ENCODE measurements around the gene ATXN7L1. TPM values are rescaled to one million over a fixed set of nuclear protein-coding genes. Genes with fewer than 3 reads are reported as not detected.

ATXN7L1 gene, protein sequence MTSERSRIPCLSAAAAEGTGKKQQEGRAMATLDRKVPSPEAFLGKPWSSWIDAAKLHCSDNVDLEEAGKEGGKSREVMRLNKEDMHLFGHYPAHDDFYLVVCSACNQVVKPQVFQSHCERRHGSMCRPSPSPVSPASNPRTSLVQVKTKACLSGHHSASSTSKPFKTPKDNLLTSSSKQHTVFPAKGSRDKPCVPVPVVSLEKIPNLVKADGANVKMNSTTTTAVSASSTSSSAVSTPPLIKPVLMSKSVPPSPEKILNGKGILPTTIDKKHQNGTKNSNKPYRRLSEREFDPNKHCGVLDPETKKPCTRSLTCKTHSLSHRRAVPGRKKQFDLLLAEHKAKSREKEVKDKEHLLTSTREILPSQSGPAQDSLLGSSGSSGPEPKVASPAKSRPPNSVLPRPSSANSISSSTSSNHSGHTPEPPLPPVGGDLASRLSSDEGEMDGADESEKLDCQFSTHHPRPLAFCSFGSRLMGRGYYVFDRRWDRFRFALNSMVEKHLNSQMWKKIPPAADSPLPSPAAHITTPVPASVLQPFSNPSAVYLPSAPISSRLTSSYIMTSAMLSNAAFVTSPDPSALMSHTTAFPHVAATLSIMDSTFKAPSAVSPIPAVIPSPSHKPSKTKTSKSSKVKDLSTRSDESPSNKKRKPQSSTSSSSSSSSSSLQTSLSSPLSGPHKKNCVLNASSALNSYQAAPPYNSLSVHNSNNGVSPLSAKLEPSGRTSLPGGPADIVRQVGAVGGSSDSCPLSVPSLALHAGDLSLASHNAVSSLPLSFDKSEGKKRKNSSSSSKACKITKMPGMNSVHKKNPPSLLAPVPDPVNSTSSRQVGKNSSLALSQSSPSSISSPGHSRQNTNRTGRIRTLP
- polyA plus RNA-seq (ENCODE audit: insufficient read length) = 6.9 TPM

DNA sequence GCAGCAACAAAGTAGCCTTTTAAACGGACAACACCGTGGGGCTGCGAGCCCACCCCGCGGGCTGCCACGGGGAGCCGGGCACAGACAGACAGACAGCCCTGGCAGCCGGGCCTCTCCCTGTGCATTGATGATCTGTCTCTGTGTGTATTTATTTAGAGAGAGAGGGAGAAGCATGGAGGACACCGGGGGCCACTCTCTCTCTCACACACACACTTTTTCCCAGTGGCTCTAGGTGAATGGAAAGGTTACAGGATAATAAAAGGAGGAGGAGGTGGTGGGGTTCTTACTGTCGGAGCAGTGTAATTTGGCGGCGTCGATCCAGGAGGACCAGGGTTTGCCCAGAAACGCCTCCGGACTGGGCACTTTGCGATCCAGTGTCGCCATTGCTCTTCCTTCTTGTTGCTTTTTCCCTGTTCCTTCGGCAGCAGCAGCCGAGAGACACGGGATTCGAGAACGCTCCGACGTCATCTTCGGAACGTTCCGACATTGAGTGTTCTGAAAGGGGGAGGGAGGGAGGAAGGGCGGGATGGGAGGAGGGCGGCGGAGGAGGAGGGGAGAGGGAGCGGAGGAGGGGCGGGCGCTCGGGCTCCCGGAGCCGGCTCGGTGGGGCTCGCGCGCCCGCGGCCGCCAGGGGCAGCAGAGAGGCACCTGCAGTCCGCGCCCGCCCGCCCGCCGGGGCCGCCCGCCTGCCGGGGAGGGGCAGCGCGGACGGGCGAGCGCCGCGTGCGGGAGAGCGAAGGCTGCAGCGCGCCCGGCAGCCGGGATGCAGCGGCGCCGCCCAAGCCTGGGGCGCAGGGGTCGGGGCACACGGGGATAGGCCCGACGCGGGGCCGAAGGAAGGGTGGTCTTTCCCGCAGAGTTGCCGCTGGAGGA is at the start of gene ATXN7L1:
ATXN7L1 (minus strand) TSS at position 509 of the 873 bp plus-strand sequence; CDS start at position 468, 41 bp downstream.
- peak; percentile 97 for DNase-seq (ENCODE audit: low read depth)

DNA sequence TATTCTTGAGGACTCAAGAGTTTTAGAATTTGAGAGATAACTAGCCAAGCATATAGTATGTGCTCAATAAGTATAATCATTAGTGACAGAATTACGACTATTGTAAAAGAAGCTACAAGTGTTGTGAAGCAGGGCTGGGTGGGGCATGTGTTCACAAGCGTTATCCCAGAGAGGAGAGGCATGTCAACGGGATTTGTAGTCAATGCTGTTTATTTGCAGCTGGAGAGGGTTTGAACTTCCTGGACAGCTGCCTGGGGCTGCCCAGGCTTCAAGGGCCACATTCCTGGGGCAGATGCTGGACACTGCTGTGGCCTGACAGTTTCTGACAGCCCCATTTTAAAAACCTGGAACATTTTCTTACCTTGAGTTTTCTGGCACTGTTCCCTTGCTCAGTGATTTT is 49.7 kb upstream of the ATXN7L1 start:
- DNase-seq (ENCODE audit: low read depth) = no peak

DNA sequence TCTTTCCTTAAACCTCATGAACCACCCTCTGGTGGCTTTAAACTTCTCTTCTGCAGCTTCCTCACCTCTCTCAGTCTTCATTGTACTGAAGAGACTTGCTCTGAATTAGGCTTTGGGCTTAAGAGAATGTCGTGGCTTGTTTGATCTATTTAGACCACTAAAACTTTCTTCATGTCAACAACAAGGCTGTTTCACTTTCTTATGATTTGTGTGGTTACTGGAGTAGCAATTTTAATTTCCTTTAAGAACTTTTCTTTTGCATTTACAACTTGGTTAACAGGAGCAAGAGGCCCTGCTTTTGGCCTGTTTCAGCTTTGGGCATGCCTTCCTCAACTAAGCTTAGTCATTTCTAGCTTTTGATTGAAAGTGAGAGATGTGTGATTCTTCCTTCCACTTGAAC is 48.5 kb upstream of the ATXN7L1 start:
- no peak for DNase-seq (ENCODE audit: low read depth)

DNA sequence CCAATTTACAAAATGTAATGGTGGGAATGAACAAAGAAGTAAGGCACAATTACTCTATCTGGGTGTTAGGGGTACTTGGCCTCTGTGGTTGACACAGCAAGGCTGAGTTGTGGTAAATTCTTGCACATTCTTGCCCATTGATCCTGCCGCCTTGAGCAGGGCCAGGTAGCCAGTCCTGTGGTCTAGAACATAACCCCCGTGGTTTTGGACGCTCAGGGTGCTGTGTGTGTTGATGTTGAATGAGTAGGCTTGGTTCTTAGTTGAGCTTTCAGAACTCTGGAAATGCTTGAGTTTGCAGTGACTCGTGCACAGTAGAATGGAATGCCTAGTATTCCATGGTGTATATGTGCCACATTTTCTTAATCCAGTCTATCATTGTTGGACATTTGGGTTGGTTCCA is 44.4 kb upstream of the ATXN7L1 start:
- DNase-seq (ENCODE audit: low read depth) = no peak

DNA sequence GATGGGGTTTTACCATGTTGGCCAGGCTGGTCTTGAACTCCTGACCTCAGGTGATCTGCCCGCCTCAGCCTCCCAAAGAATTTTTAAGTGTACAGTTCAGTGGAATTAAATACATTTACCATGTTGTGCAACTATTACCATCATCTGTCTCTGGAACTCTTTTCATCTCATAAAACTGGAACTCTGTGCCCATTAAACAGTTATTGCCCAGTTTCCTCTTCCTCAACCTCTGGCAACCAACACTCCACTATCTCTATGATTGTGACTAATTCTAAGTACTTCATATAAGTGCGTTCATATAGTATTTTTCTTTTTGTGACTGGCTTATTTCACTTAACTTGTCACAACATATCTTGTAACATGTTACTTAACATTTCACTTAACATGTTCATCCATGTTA is 41.3 kb upstream of the ATXN7L1 start:
- no peak for DNase-seq (ENCODE audit: low read depth)

DNA sequence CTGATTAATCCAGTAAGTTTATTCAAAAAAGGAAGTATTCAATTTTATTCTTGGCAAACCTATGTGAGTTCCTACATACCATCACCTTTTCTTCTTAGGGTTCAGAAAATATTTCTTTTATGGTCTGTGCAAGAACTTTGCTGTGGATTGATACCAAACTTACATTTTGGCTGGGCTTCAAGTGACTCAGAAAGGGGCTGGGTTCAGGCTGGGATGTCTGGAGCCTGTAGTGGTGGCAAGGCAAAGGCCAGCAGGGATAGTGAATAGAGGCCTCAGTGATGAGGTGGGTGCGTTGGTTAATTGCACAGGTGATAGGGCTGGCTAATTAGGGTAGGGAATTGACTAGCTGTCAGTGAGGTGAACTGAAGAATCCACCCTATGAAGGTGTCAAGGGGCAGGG is 40.2 kb upstream of the ATXN7L1 start:
- DNase-seq (ENCODE audit: low read depth) = no peak

DNA sequence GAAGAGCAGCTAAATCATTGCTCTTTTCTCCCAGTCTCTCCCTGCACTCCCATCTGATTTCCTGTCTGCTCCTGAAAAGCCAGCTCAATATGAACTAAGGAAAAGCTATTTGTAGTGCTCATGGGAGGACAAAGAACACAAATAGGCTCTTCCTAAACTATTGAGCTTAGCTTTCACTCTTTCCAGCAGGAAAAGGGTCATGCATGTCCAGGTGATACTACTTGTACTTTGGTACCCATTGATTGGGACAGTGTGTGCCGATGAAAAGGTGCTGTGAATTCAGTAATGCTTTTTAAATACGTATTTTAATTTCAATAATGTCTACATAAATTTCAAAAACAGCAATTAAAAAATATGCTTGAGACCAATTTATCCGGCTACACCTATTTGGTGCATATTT is 37.5 kb upstream of the ATXN7L1 start:
- no peak for DNase-seq (ENCODE audit: low read depth)

DNA sequence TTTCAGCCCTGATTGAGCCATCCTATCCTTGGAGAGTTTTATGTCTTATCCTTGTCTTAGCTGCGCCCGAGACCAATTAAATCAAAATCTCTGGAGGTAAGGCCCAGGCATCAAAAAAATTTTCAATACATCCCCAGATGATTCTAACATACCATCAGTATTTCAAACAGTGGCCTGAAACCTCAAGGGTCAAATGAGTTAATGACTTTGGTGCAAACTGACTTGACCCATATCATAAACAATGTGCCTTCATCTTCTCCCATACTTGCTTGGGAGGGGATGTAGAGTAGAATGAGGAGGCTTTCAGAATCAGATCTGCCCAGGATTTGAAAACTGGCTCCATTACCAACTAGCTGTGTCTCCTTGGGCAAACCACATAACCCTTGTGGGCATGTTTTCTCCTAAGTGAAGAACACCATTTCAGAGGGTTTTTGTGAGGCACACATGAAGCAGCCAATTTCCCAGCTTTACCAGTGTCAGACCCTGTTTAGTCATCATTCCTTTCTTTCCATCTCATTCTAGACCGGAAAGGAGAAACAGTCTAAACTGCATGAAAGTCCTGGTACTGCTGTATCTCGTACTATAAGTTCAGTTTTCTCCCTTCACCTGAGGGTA is 35.7 kb upstream of the ATXN7L1 start:
- DNase-seq (ENCODE audit: low read depth) = no peak

DNA sequence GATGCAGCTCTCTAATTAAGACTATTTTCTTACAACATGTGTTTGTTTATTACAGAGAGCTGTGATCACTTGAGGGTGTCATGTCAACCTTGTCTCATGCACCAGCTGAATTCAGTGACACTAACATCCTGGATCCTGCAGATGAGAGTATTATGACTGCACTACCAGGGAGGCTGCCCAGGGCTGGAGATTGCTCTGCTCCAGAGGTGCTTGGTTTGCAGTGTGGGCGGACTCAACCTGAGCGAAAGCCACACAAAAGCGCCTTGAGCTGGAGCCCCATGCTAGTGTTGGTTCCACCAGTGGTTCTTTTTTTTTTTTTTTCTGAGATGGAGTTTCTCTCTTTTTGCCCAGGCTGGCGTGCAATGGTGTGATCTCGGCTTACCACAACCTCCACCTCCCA is 33.8 kb upstream of the ATXN7L1 start:
- DNase-seq (ENCODE audit: low read depth) = no peak

DNA sequence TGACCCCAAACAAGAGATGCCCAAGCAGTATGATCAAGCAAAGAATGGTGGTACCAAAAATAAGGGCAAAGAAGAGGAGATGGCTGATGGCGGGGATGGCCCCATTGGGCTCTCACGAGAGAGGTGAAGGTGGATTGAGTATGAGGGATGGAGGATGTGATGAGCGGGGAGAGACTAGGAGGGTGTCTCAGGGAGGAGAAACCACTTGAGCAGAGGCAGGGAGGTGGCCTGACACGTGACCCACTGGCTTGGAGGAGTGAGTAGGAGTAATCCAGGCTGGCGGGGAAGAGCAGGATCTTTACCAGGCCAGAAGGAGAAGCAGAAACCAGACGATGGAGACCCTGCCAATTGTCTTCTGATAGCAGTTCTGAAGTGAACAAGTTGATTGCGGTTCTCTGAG is 33.3 kb upstream of the ATXN7L1 start:
- no peak for DNase-seq (ENCODE audit: low read depth)

DNA sequence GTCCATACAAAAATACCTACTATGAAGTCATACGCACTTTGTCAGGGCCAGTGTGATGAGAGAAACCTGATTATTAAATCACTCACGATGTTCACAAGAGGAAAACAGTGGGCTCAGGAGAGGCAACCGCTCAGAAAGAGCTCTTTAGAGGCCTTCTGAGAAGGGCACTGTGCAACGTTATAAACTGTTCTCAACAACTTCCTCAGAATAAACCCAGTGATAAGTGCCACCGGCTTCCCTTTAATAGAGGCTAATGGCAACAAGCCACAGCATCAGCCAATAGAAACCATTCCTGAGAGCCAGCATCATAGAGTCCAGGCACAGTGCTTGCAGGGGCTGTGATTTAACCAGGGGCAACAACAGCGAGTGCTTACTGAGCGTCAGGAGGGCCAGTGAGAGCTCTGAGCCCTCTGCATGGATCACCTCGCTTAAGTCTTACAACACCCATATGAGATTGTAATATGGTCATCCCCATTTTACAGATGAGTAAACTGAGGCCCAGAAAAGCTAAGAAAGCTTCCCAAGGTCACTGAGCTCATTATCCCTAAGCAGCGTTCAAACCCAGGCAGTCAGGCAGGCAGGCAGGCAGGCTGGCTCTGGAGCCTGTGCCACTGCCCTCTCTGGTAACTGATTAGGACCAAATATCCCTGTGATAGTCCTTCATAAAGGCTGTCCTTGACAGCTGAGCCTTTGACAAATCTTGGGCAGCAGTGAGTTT is 30.9 kb upstream of the ATXN7L1 start:
- no peak for DNase-seq (ENCODE audit: low read depth)

DNA sequence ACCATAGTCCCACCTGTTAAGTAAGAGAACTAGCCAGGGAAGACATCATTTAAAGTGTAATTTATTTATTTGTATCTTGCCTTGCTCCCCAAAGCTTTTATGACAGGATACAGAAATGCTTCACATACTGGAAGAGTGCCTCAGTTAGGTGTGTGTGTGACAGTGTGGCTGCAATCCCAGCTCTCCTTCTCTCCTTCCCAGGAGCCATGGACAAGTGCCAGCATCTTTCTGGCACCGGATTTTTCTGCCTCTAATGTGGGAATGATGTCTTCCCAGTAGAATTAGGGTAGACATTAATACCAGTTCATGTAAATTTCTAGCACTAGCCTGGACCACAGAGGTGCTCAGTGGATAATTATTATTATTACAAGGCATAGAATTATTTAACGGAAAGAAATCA is 30.3 kb upstream of the ATXN7L1 start:
- no peak for DNase-seq (ENCODE audit: low read depth)

DNA sequence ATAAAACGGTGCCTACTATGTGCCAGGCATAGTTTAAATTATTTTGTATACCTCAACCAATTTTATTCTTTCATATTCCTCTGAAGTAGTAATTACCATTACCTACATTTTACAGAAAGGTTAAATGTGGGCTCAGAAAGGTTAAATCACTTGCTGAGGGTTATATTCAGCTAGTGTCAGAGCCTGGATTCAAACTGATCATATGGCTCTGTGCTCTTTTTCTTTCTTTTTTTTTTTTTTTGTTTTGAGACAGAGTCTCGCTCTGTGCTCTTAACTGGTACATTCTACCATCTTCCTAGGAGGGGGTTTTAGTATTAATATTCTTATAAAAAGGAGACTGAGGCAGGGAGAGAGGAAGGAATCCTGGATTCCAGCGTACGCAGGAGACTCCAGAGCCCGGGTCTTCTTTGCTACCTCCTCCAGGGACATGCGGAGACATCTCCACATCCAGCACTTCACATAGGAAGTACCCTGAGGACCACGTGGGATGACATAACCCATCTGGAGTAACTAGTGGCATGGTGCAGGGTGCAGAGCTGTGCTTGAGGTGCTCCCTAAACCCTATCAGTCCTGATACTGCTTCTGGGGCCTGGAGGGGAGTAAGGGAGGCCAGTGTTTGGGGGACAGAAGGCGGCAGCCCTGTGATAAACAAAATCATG is 29.6 kb upstream of the ATXN7L1 start:
- no peak for DNase-seq (ENCODE audit: low read depth)

DNA sequence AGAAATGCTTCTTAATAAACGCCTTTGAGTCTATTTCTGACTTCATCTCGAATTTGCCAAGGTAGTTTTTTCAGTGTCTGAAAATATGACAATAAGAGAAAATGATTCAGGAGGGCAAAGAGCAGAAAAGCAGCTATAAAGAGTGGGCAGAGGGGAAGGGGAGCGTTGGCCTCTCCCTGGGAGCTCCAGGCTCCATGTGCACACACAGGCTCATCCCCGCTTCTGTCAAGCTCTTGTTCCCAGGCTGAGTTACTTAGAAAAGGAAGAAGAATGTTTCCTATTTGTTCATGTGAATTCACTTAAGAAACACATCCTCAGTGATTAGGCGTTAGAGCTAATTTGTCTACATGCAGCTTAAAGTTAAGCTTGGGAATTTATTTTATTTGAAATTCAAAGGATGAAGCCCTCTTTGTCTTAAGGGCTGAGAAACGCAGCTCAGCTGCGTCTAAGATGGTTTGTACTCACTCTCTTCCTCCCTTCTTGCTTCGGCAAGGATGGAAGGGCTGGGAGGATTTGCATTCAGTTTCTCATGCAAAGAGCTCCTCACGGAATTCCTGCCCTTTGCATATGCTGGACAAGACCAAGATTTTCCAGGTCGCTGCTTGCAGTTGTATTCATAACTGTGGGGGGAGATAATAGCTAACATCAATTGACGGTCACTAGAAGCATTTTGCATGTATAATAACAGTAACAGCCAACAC is 29.0 kb upstream of the ATXN7L1 start:
- no peak for DNase-seq (ENCODE audit: low read depth)

DNA sequence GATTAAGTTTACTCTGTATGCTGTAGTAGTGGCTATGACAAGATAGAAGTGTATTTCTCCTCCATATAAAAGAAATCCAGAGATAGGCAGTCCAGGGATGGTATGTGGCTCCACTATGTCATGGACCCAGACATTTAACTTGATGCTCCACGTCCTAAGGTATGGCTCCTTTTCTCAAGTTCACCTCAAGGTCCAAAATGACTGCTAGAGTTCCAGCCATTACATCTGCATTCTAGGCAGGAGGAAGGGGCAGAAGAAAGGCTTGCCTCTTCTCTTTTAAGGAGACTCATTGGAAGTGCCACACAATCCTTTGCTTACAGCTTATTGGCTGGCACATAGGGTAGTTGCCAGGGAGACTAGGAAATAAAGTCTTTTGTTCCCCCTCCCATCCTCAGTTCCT is 27.7 kb upstream of the ATXN7L1 start:
- no peak for DNase-seq (ENCODE audit: low read depth)

DNA sequence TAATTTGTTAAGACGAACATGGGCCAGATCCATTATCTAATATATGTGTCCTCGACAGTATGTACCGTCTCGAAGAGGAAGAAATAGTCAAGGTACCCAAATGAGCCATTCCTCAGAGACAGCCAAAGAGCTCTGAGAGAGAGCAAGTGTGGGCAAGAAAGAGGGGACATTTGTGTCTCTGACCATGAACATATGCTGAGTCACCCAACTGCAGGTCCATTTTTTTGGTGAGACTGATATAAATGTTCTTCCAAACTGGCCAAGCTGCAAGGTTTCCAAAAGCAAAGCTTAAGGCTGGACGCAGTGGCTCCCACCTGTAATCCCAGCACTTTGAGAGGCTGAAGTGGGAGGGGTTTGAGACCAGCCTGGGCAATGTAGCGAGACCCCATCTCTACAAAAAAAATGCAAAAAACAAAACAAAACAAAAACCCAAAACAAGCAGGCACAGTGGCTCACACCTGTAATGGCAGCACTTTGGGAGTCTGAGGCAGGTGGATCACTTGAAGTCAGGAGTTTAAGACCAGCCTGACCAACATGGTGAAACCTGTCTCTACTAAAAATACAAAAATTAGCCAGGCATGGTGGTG is 26.0 kb upstream of the ATXN7L1 start:
- no peak for DNase-seq (ENCODE audit: low read depth)

DNA sequence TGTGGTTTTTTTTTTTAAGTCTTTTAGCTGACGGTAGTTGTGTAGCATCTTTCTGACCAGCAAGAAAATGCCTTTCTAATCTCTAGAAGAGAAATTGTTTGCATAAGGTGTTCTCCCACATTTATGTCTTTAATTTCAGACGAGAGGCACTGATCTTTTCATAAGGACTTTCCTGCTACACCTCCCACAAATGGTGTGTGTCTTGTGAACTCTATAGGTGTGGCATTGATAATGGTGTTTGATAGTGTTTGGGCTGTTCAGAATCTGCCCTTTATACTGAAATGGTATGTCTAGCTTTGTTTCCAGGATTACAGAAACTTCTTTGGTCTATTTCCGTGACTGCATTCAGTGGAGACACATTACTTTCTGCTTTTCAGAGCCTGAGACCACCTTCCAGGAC is 21.6 kb upstream of the ATXN7L1 start:
- no peak for DNase-seq (ENCODE audit: low read depth)

DNA sequence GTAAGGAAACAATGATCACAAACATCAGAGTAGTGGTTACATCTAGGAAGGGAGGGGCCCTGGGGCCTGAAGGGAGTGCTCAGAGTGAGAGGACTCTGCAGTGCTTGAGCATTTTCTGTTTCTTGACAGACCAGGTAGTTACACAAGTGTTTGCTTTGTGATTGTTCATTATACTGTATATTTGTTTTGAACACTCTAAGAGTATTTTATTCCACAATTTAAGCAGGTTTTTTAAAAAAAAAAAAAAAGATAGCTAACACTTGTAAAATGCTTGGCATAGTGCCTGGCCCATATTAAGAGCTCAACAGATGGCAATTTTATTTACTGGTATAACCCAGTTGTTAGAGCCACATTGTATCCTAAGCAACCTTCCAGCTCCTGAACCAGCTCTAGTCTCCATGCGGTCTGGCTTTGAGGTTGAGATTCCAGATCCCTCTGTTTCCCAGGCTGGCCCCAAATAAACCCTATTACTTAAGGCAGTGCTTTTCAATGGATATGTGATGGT is 20.1 kb upstream of the ATXN7L1 start:
- DNase-seq (ENCODE audit: low read depth) = no peak

DNA sequence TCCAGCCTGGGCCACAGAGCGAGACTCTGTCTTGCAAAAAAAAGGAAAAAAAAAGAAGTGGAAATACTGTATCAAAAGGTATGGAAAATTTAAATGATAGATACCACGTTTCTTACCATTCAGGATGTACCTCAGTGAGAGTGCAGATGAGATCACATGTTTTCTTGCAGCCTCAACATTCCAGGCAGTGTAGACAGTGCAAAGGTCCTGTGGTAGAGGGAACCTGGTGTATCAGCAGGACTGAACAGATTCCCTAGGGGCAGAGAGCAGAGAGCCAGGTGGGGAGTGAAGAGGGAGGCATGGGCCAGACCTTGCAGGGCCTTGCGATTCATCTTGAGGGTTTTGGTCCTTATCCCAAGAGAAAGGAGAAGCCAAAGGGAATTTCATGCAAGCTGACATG is 17.7 kb upstream of the ATXN7L1 start:
- no peak for DNase-seq (ENCODE audit: low read depth)
